Smooth muscle cell (in vitro differentiated cells): ENCODE measurements around the gene GPR31. TPM values are rescaled to one million over a fixed set of nuclear protein-coding genes. Genes with fewer than 3 reads are reported as not detected.

ENCODE experiments used
- DNase-seq: peaks from one replicate; lab custom pipeline; 2025; ENCODE audit not compliant: unreplicated experiment; lab: John Stamatoyannopoulos, UW
- H2AFZ ChIP-seq: fragments of 200-600 bp; sonication (generic); 2 replicates; pipeline ENCODE4 v1.6.0; 2016; ENCODE audit warnings: antibody characterized with exemption, low read depth, mild to moderate bottlenecking
- H3F3A ChIP-seq: fragments of 200-600 bp; sonication (generic); 2 replicates; pipeline ENCODE4 v1.6.0; 2017; ENCODE audit warnings: antibody characterized with exemption, low read depth
- H3K27ac ChIP-seq: fragments of 200-600 bp; sonication (generic); 2 replicates; pipeline ENCODE4 v1.5.1; 2016; ENCODE audit warnings: low read depth, mild to moderate bottlenecking
- H3K27me3 ChIP-seq: fragments of 200-600 bp; sonication (generic); 2 replicates; pipeline ENCODE4 v1.6.1; 2016; ENCODE audit warnings: low read depth, mild to moderate bottlenecking
- H3K36me3 ChIP-seq: fragments of 200-600 bp; sonication (generic); 2 replicates; pipeline ENCODE4 v1.5.1; 2016; ENCODE audit warnings: low read depth
- H3K4me1 ChIP-seq: fragments of 200-600 bp; sonication (generic); 2 replicates; pipeline ENCODE4 v1.5.1; 2016; ENCODE audit warnings: low read depth
- H3K4me2 ChIP-seq: fragments of 200-600 bp; sonication (generic); 2 replicates; pipeline ENCODE4 v1.6.0; 2016; ENCODE audit warnings: mild to moderate bottlenecking
- H3K4me3 ChIP-seq: fragments of 200-600 bp; sonication (generic); 2 replicates; pipeline ENCODE4 v1.5.1; 2016; ENCODE audit warnings: mild to moderate bottlenecking
- H3K79me2 ChIP-seq: fragments of 200-600 bp; sonication (generic); 2 replicates; pipeline ENCODE4 v1.6.0; 2016; ENCODE audit warnings: low read depth, mild to moderate bottlenecking
- H3K9ac ChIP-seq: fragments of 200-600 bp; sonication (generic); 2 replicates; pipeline ENCODE4 v1.6.0; 2016; ENCODE audit warnings: low read depth
- H3K9me3 ChIP-seq: fragments of 200-600 bp; sonication (generic); replicated peaks from 2 replicates; pipeline ENCODE4 v1.5.1; 2016; ENCODE audit warnings: low read depth
- H4K20me1 ChIP-seq: fragments of 200-600 bp; sonication (generic); 2 replicates; pipeline ENCODE4 v1.6.0; 2016; ENCODE audit warnings: low read depth
- WGBS: methylation state at CpG from one replicate; pipeline ENCODE4 v1.1.7; 2016; ENCODE audit warnings: low lambda C conversion rate; 5-methylcytosine and 5-hydroxymethylcytosine counted together
- polyA plus RNA-seq: library from polyadenylated mRNA; unstranded; fragments of >200 nt; fragmentation: Nextera tagmentation; extraction: Ambion mirVana; gene quantifications from 2 replicates; pipeline ENCODE4 v1.2.1, GENCODE V29; 2016
- total RNA-seq: library from RNA; depleted of rRNA; stranded (reverse); fragments of >200 nt; gene quantifications from 2 replicates; pipeline ENCODE4 v1.2.3, GENCODE V29; 2014
- TF ChIP-seq, protein P1 (sequence below): fragments of 200-600 bp; sonication (generic); IDR thresholded peaks from 2 replicates; pipeline ENCODE4 v1.5.1; 2017; ENCODE audit warnings: borderline replicate concordance, mild to moderate bottlenecking, antibody characterized with exemption; ENCODE audit not compliant: insufficient read depth, poor library complexity, severe bottlenecking

Gene GPR31
- total and polyA plus RNA-seq, 2 experiments from 2014 or later: not detected

DNA sequence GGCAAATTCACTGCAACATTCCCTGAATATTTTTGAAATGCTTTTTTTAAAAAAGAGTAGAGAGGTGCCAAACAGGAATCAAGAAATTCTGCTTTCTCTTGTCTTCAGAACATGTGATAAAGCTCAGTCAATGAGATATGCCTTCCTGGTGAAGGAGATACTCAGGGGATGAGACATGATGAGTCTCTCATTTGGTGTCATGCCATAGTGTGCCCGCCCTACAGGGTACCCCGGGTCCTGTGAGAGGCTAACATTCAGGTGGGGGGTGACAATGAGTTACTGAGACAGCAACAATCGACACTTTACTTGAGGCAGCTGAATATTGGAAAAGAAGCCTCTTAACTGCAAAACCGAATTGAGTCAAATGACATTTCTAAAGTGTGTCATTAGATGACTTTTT is 28.2 kb downstream of the GPR31 start:
- 93% methylated on average over 4 of the region's 4 CpGs for whole genome bisulfite sequencing
- Histone ChIP-seq H3K79me2 (no peaks in the 10 kb centered on the region), H2AFZ (no peak overlapping the region), H3K4me2 (no peak overlapping the region), H3K4me1 (no peaks in the 10 kb centered on the region), H3K4me3 (no peak overlapping the region), H3F3A (no peaks in the 10 kb centered on the region), H3K9ac (no peak overlapping the region), H4K20me1 (no peaks in the 10 kb centered on the region), H3K27ac (no peak overlapping the region), H3K36me3 (no peaks in the 10 kb centered on the region), H3K9me3 (no peaks in the 10 kb centered on the region), H3K27me3 (no peaks in the 10 kb centered on the region)
- TF ChIP-seq, protein P1, sequence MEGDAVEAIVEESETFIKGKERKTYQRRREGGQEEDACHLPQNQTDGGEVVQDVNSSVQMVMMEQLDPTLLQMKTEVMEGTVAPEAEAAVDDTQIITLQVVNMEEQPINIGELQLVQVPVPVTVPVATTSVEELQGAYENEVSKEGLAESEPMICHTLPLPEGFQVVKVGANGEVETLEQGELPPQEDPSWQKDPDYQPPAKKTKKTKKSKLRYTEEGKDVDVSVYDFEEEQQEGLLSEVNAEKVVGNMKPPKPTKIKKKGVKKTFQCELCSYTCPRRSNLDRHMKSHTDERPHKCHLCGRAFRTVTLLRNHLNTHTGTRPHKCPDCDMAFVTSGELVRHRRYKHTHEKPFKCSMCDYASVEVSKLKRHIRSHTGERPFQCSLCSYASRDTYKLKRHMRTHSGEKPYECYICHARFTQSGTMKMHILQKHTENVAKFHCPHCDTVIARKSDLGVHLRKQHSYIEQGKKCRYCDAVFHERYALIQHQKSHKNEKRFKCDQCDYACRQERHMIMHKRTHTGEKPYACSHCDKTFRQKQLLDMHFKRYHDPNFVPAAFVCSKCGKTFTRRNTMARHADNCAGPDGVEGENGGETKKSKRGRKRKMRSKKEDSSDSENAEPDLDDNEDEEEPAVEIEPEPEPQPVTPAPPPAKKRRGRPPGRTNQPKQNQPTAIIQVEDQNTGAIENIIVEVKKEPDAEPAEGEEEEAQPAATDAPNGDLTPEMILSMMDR: no peak
- DNase-seq: no peak

DNA sequence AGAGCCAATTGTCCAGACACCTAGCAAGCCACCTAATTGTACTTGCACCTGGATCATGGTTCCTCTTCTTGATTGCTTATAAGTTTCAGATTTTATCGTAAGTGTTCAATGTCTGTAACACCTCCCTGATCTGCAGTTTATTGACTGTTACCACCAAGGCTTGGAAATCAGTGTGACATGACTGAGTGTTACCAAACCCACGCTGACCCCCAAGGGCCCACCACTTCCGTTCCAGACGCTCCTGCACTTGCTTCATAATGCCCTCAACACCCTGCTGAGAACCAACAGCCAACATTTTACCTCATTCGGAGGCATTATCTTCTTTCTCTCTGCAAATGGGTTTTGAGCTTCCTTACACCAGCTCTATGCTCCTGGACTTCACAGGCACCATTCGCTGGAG is 28.6 kb downstream of the GPR31 start:
- H3K27me3 ChIP-seq: no peaks in the 10 kb centered on the region
- no peaks in the 10 kb centered on the region for H3K79me2 ChIP-seq
- H3K9ac ChIP-seq: no peak overlapping the region
- no peaks in the 10 kb centered on the region for H4K20me1 ChIP-seq
- no peak overlapping the region for H3K4me2 ChIP-seq
- no peak overlapping the region for H2AFZ ChIP-seq
- TF ChIP-seq, protein P1: no peak
- no peaks in the 10 kb centered on the region for H3K36me3 ChIP-seq
- no peaks in the 10 kb centered on the region for H3K9me3 ChIP-seq
- no peaks in the 10 kb centered on the region for H3K4me1 ChIP-seq
- H3K4me3 ChIP-seq: no peak overlapping the region
- H3K27ac ChIP-seq: no peak overlapping the region
- no peak for DNase-seq
- 80% methylated on average over 6 of the region's 6 CpGs for WGBS
- no peaks in the 10 kb centered on the region for H3F3A ChIP-seq

DNA sequence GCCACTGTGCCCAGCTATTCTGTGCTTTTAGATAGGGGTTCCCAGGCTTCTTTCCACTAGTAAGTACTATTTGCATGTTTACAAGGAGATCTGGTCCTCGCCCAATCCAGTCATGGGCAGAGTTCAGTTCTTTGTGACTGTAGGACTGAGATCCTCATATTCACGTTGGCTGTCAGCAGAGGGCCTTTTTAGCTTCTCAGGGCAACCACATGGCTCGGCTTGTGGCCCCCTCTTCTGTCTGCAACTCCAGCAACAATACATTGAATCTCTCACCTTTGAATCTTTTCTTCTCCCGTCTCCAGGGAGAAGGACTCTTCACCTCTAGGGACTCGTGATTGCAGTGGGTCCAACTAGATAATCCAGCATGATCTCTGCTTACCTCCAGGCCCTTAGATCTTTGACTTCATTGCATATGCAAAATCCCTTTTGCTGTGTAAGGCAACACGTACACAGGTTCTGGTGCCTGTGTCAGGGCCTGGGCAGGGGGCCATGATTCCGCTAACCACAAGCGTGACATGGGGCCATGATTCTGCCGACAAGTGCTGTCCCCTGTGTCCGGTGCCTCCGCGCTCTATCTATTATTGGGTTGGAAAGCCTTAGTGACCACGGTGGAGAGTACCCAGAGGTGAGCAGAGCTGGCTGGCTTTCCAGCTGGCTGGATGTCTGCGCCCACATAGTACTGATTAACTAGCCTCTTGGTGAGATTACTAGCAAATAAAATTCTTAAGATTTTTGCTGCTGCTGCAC is 29.8 kb downstream of the GPR31 start:
- Histone ChIP-seq H3K4me3 (no peak overlapping the region), H4K20me1 (no peaks in the 10 kb centered on the region), H3K4me1 (no peaks in the 10 kb centered on the region), H3K36me3 (no peaks in the 10 kb centered on the region), H3K9ac (no peak overlapping the region), H3F3A (no peaks in the 10 kb centered on the region), H3K79me2 (no peaks in the 10 kb centered on the region), H3K27me3 (no peaks in the 10 kb centered on the region), H3K27ac (no peak overlapping the region), H3K4me2 (no peak overlapping the region), H3K9me3 (no peaks in the 10 kb centered on the region), H2AFZ (no peak overlapping the region)
- TF ChIP-seq, protein P1: no peak
- 90% methylated on average over 14 of the region's 14 CpGs for WGBS
- no peak for DNase-seq

DNA sequence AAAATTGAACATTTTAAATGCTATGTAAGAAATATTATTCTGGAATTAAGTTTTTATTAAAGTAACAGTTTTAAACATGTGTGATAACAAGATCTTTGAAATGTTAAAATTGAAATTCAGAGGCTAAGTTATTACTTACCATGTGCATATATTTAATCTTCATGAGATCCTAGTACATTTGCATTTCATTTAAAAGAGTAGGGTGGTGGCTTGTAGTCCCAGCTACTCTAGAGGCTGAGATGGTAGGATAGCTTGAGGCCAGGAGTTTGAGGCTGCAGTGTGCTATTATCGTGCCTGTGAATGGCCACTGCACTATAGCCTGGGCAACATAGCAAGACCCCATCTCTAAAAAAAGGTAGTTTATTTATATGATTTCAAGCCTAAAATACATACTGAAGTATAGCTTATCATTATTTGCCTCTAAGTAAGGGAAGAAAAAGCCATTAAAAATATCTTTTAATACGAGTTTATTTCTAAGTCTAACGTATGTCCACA is 31.9 kb downstream of the GPR31 start:
- H3F3A ChIP-seq: no peaks in the 10 kb centered on the region
- peaks cover 6% of the 10 kb centered on the region for H3K27me3 ChIP-seq
- DNase-seq: no peak
- no peaks in the 10 kb centered on the region for H4K20me1 ChIP-seq
- no peaks in the 10 kb centered on the region for H3K4me1 ChIP-seq
- H3K4me3 ChIP-seq: no peak overlapping the region
- no peak overlapping the region for H3K27ac ChIP-seq
- no peak overlapping the region for H3K9ac ChIP-seq
- TF ChIP-seq, protein P1: no peak
- no peak overlapping the region for H2AFZ ChIP-seq
- no peaks in the 10 kb centered on the region for H3K36me3 ChIP-seq
- H3K79me2 ChIP-seq: no peaks in the 10 kb centered on the region
- no peaks in the 10 kb centered on the region for H3K9me3 ChIP-seq
- H3K4me2 ChIP-seq: no peak overlapping the region
- 89% methylated on average over 3 of the region's 3 CpGs for WGBS
